Measurements from ENCODE around the gene CADM4.
"Not testable (repeated sequence)": the region's sequence is repeated elsewhere in the genome, so short reads cannot be mapped to it uniquely, and the experiment has no call there.

Gene CADM4

DNA sequence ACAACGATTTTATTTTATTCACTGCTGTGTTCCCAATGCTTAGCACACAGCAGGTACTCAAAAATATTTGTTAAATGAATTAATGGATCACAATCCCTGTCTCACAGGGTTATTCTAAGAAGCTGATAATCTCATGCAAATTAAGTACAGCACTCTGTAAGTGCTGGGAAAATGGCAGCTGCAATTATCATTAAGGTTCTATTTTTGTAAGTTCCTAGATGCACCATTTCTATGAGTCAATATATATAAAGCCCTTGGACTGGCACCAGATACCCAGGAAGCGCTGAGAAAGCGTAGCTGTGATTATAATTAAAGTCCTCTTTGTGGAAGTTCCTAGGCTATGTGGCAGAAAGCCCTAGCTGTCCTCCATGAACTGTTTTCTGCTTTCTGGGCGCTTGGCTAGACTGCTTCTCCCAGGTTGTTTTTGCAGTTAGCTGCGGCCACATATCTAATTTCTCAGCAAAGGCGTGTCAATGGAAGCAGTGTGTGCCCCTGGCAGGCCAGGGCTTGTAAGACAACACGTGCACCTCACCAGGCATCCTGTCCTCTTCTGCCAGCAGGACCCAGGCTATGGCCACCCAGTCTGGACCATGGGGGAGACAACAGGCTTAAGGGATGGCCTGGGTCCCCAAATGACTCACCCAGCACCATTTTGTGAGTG lies 33.0 kb downstream of the CADM4 start:
- no peak for DNase-seq (ENCODE audit: low spot score)

DNA sequence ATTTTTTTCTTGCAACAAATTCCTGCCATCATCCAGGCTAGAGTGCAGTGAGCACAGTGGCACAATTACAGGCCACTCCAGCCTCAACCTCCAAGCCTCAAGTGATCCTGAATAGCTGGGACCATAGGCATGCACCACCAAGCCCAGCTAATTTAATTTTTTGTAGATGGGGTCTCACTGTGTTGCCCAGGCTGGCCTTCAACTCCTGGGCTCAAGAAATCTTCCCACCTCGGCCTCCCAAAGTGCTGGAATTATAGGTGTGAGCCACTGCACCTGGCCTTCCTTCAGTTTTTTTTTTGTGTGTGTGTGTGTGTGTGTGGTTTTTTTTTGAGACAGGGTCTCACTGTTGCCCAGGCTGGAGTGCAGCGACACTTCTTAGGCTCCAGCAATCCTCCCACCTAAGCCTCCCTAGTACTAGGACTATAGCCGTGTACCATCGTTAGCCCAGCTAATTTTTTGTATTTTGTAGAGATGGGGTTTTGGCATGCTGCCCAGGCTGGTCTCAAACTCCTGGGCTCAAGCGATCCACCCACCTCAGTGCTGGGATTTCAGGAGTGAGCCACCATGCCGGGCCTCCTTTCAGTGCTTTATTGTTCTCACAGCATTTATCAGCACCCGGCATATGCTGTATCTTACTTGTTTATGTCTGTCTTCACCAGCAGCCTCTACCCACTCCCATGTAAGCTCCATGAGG lies 33.6 kb downstream of the CADM4 start:
- DNase-seq (ENCODE audit: low spot score): no peak

DNA sequence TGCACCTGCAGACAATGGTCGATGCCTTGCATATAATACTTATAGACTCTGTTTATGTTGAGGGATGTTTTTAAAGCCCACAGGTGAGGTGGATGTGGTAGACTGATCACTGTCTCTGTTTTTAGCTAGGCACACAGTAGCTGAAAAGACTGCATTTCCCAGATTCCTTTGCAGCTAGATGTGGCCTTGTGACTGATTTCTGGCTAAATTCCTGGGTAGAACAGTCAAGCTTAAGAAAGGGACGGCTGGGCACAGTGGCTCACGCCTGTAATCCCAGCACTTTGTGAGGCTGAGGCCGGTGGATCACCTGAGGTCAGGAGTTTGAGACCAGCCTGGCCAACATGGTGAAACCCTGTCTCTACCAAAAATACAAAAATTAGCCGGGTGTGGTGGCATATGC lies 39.3 kb downstream of the CADM4 start:
- DNase-seq (ENCODE audit: low spot score): not testable (repeated sequence)

DNA sequence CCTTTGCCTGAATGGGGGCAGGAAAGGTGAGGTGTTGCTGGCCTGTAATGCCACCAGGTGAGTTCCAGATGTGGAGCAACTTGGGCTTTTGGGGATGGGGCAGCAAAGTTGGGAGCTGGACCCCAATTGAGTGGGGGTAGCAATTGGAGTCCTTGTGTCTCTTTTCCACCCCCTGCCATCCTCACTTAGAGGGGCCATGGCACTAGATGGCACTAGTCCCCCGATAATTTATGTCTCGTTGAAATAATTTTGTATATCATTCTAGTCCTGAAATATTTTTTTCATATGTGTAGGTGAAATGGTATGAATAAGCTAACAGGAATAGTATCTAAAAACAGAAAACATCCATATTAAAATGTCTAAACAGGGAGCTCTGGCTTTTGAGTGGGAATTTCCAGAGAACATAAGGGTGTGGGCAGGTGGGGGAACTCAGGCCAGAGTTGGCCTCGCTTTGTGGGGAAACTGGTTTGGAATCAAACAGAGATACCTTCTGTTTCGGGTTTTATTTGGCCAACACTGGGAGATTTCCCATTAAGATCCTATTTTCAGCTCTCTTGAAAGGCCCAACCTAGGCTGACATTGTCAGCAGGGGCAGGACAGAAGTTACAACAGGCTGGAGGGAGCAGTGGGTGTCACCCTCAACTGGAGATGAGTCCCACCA lies 39.9 kb downstream of the CADM4 start:
- DNase-seq (ENCODE audit: low spot score): no peak

DNA sequence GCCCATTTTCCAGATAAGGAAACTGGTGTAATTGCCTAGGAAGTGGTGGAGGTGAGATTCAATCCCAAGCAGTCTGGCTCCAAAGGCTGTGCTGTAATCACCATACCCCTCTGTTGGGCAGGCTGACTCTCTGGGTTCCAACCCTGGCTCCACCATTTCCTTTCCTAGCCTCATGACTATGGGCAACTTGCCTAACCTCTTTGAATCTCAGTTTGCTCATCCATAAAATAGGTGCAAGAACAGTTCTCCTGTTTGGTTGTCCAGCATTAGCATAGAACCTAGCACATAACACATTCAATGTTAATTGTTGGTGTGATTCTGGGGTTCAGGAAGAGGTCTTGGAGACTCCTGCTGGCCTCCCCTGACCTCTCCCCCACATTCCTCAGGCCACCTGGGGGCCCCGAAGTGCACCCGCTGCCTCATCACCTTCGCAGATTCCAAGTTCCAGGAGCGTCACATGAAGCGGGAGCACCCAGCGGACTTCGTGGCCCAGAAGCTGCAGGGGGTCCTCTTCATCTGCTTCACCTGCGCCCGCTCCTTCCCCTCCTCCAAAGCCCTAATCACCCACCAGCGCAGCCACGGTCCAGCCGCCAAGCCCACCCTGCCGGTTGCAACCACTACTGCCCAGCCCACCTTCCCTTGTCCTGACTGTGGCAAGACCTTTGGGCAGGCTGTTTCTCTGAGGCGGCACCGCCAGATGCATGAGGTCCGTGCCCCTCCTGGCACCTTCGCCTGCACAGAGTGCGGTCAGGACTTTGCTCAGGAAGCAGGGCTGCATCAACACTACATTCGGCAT lies 41.0 kb downstream of the CADM4 start:
- DNase-seq (ENCODE audit: low spot score): no peak

DNA sequence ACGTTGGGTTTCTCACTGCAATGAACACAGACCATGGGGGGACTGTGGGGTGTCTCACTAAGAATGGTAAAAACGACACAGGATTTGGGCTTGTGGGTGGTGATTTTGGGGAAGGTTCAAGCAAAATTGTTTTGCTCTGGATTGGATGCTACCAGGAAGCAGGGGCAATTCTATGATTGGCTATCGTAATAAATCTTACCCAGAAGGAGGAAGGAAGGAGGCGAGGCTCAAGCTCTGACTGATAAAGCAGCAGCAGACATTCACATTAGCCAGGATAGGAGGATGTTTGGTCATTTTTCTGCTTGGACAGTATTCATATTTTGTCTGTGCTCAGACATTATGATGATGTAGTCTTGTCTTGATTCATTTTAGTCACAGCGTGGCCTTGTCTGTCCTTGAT lies 41.8 kb downstream of the CADM4 start:
- no peak for DNase-seq (ENCODE audit: low spot score)

DNA sequence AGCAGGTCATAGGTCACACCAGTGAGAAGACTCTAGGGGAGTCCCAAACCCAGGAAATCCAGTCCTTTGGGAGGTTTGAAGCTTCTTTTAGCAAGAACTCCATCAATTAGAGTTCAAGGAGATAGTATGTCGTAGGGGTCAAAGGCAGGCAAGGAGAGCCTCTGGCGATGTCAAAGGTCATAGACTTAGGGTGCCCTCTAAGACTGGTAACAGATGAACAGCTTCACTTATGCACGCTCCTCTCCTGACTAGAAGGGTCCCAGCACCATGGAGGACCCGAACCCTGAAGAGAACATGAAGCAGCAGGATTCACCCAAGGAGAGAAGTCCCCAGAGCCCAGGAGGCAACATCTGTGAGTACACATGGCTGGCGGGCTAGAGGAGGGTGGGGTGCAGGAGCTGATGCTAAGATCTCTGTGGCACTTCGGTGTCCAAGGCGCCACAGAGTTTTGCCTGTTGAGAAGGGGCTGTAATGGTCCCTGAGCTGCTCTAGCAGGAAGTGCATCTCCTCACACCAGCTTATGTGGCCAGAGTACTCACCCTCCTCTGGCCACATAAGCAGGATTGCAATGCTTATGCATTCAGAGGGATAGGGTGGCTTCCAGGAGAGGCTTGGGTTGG lies 42.7 kb downstream of the CADM4 start:
- peak; percentile 17 for DNase-seq (ENCODE audit: low spot score)

DNA sequence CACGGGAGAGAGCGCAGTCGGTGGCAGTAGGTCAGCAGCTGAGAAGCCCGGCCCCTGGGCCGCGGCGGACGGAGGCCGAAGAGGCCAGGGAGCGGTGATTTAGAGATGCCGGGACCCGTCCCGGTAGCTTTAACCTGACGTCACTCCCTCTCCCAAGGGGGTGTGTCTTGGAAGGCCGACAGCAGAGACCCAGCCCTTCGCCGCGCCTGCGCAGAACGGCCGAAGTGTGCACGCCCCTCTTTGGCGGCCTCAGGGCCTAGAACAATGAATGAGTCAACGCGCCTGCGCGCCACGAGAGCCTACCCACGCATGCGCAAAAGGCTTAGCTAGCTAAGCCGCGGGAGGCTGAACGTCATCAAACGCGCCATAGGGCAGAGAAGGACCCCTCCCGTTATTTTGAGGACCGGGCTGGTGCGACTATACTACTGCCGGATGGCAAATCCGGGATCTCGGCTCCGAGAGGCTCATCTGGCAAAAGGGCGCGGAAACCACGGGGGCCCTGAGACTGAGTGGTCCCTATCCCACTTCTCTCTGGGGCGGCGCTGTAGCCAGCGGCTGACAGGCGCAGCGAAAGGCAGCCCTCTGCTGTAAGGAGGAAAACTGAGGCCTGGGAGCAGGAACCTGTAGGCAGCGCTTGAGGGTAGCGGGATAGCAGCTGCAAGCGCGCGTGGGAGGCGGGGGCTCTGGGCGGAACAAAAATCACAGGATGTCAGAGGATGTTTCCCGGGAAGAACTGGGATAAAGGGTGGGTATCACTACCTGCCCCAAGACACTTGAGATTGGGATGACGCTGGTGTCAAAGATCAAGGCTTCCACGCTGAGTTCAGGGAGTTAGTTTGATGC lies 43.4 kb downstream of the CADM4 start, which contains the start of the genes IRGQ and ZNF576:
TSS of gene IRGQ (minus strand) at position 136 of the 843 bp plus-strand sequence. CDS start 796 bp downstream, outside the sequence.
TSS of gene ZNF576 (plus strand) at position 597 of the 843 bp plus-strand sequence. CDS start 514 bp downstream, outside the sequence.
- peak; percentile 100 for DNase-seq (ENCODE audit: low spot score)

DNA sequence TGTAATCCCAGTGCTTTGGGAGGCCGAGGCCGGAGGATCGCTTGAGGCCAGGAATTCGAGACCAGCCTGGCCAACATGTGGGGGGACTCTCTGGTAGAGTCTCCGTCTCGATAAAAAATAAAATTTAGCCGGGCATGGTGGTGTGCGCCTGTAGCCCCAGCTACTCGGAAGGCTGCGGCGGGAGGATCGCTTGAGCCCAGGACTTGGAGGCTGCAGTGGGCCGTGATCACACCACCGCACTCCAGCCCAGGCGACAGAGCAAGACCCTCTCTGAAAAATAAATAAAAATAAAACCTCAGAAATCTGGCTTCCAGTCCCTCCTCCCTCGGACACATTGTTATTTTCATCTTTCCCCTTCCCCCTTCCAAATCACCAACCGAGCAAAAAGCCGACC lies 44.0 kb downstream of the CADM4 start:
- no peak for DNase-seq (ENCODE audit: low spot score)

DNA sequence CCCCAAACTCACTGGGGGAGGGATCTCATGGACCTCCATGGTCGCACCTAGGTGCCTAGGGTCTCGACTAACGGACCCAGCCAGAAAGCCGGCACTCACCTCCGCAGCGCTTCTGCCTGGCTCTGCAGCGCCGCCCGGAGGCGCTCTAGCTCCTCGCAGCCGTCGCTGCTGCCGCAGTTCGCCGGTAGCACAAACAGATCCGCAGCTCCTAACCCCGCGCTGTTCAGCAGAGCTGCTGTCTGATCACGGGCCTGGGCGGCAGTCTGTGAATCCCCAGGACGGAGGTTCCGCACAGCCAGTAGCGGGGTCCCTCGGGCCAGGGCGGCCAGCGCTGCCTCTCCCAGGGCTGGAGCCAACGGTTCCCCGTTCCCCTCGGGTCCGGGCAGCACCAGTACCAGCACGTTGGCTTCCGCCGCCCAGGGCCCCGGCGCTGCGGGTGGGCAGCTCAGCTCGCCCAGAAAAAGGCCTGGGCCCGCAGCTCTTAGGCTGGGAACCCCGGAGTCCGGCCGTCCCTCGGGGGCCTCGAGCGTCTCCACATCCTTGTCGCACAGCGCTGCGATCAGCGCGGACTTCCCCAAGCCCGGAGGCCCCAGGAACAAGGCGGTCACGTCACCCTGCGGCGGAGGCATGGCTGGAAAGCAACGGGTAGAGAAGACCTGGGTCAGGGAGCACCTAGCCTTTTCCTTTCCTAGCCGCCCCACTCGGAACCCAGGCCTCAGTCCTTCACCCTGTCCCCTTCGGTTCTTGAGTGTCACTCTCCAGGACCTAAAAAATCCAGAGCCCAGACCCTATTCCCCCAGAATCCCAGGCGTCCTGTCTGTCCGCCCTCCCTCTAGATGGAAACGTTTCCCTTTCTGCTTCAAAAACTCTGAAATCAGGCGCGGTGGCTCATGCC lies 44.7 kb downstream of the CADM4 start:
- DNase-seq (ENCODE audit: low spot score): peak; percentile 75

DNA sequence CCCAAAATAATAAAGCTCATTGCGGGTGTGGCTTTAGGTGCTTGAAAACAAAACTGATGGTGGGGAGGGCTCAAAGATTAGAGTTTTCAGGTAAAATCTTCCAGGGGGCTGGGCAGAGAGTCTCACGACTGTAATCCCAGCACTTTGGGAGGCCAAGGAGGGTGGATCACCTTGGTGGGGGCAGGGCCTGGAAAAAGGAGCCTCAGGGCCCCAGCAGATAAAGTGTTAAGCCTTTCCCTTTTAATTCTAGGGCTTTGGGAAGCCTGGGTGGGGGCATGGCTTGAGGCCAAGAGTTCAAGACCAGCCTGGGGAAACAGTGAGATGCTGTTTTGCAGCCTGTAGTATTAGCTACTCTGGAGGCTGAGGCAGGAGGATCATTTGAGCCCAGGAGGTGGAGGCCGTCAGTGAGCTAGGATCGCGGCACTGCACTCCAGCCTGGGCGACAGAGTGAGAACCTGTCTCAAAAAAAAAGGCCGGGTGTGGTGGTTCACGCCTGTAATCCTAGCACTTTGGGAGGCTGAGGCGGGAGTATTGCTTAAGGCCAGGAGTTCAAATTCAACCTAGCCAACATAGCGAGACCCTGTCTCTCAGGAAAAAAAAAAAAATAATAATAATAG lies 45.5 kb downstream of the CADM4 start:
- DNase-seq (ENCODE audit: low spot score): no peak

DNA sequence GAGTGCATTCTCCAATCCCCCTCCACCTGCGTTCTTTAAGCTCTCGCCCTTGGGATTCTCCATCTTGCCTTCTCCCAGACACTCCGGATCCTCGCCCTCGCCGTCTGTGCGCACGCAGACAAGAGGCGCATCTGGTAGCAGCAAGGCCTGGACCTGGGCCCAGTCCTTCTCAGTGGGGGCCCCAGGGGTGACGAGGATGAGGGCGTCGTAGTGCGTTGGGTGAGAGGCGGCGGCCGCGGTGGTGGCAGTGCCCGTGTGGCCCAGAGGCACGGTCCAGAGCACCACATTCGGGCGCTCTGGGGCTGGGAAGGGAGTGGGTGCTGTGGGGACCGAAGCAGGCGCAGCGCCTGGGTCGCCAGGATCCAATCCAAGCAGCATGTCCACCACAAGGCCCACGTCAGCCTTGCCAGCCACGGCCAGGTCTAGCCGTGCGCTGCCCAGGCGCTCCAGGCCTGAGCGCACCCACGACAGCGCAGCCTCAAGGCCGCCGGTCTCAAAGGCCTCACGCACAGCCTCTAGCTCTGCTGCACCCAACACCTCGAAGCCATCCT lies 46.8 kb downstream of the CADM4 start:
- DNase-seq (ENCODE audit: low spot score): no peak

DNA sequence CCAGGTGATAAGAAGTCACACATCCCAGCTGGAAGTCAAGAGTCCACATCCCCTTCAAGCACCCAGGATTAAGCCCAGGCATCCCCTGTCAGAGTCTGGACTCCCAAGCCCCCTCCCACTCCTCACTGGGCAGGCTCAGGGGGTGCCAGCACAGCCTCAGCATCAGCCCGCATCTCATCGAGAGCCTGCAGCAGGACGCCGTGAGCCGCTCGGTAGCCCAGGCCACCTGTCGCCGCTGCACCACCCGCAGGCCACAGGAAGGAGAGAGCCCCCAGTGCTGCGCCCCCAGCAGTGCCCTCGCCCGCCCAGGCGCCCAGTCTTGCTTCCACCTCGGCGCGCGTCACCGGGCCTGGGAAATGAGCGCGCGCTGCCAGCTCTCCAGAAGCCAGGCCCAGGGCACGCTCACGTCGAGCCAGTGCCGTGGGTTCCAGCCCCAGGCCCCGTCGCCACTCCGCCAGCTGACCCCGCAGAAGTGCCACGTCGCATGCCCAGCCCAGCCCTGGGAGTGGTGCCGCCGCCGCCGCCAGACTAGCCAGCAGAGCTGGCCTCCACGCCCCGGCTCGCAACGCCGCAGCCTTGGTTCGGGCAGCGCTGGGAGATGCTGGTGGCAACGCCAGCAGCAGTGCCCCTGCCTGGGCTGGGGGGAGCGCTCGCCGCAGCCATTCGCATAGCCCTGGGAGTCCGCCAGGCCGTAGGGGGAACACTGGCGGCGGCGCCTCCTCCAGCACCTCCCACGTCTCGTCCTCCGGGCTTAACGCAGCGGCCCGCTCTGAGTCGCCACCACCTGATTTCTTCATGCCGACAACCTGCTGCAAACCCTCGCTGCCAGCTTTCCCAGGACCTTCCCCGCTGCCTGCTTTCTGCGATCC lies 47.5 kb downstream of the CADM4 start:
- DNase-seq (ENCODE audit: low spot score): no peak

DNA sequence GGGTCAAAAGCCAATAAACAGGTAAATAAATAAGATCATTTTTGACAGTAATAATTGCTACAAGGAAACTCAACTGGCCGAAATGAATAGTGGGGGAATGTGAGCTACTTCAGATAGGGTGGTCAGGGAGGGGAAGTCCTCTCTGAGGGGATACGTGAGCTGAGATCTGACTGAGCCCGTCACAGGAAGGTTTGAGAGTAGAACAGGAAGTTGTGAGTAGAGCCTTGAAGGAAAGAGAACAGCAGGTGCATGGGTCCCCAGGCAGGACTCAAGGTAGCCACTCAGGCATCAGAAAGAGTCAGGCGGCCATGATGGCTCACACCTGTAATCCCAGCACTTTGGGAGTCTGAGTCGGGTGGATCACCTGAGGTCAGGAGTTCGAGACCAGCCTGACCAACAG lies 50.0 kb downstream of the CADM4 start:
- DNase-seq (ENCODE audit: low spot score): no peak

DNA sequence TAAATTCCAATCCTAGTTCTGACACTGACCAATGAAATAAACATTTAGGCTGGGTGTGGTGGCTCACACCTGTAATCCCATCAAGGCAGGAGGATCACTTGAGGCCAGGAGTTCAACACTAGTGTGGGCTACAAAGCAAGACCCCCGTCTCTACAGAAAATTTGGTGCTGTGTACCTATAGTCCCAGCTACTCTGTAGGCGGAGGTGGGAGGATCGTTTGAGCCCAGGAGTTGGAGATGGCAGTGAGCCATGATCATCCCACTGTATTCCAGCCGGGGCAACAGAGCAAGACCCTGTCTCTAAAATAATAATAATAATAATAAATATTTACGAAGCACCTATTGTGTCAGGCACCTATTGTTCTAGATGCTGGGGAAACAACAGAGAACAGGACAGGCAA lies 50.4 kb downstream of the CADM4 start:
- no peak for DNase-seq (ENCODE audit: low spot score)

DNA sequence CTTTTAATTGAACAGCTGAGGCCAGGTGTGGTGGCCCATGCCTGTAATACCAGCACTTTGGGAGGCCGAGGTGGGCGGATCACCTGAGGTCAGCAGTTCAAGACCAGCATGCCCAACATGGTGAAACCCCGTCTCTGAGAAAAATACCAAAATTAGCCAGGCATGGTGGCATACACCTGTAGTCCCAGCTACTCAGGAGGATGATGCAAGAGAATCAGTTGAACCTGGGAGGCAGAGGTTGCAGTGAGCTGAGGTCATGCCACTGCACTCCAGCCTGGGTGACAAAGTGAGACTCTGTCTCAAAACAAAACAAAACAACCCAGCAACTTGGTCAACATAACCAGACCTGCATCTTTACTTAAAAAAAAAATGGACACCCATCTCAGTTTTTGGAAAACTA lies 52.6 kb downstream of the CADM4 start:
- DNase-seq (ENCODE audit: low spot score): not testable (repeated sequence)

DNA sequence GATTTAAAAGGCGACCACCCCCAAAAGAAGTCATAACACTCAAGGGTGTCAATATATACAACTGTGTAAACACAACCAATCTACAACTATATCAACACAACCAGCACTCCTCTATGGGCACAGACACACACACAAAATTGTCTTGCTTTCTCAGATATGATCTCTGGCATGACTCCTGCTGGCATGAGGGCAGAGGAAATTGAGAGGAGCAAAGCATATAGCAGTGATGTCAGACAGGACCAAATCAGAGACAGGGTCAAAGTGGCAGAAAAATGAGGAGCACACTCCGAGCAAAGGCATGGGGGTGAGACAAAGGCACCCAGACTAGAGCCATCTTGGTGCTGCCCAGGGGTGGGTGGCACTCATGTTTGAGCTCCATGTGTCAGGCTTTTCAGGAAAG lies 53.3 kb downstream of the CADM4 start:
- DNase-seq (ENCODE audit: low spot score): no peak

DNA sequence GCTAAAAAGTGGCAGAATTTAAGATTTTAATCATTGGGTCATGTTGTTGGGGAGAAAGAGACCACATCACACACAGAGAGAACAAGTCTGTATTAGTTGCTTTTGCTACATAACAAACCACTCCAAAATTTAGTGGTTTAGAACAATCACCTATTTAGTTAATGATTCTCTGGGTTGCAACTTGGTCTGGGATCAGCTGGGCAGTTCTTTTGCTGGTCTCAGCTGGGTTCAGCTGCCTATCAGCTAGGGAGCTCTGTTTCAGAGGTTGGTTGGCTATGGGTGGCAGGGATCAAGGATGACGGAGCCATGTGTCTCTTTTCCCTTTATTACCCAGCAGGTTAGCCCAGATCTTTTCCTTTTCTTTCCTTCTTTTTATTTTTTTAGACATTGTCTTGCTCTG lies 55.2 kb downstream of the CADM4 start:
- peak; percentile 64 for DNase-seq (ENCODE audit: low spot score)
